ENCODE data around the gene RNASE9. TPM values are rescaled to one million over a fixed set of nuclear protein-coding genes. Genes with fewer than 3 reads are reported as not detected.

Gene RNASE9
- total RNA-seq, 1 donor from 2014 or later: not detected

GRCh38 chr14:20529806-20530205 lies 31.0 kb downstream of the RNASE9 start:
- Mint-ChIP-seq H3K27ac (ENCODE audit: unreplicated experiment) (no peak overlapping the region), H3K4me3 (ENCODE audit: unreplicated experiment) (no peak overlapping the region), H3K36me3 (ENCODE audit: low read depth) (no peaks in the 10 kb centered on the region), H3K27me3 (ENCODE audit: low read depth) (peaks cover 32% of the 10 kb centered on the region), H3K9me3 (ENCODE audit: low read depth) (no peaks in the 10 kb centered on the region), H3K4me1 (ENCODE audit: low read depth) (no peaks in the 10 kb centered on the region)
- no peak for TF ChIP-seq CTCF (IDR thresholded peaks at IDR 0.05)
- DNase-seq (ENCODE audit: low spot score): no peak

DNA sequence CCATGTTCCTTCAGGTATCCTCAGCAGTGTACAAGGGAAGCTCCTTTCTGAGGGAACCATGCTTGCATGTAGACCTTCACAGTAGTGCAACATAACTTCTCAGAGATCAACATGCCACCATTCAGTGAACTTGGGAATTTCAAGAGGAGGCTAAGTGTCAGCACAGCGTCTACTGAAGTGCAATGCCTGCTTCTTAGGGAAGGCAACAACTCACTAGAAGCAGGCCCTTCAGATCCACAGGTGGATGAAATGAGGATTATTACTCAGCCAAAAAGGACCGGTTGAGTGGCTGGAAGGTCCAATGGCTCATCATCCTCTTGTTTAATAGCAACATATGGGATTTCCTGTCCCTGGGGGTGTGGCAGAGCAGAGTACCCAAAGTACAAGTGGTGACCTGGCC lies 36.8 kb downstream of the RNASE9 start:
- Mint-ChIP-seq H3K27ac (ENCODE audit: unreplicated experiment) (no peak overlapping the region), H3K9me3 (ENCODE audit: low read depth) (peaks cover 3% of the 10 kb centered on the region), H3K27me3 (ENCODE audit: low read depth) (peaks cover 24% of the 10 kb centered on the region), H3K36me3 (ENCODE audit: low read depth) (no peaks in the 10 kb centered on the region), H3K4me1 (ENCODE audit: low read depth) (no peaks in the 10 kb centered on the region), H3K4me3 (ENCODE audit: unreplicated experiment) (no peak overlapping the region)
- TF ChIP-seq CTCF (IDR thresholded peaks at IDR 0.05): no peak
- DNase-seq (ENCODE audit: low spot score): no peak

DNA sequence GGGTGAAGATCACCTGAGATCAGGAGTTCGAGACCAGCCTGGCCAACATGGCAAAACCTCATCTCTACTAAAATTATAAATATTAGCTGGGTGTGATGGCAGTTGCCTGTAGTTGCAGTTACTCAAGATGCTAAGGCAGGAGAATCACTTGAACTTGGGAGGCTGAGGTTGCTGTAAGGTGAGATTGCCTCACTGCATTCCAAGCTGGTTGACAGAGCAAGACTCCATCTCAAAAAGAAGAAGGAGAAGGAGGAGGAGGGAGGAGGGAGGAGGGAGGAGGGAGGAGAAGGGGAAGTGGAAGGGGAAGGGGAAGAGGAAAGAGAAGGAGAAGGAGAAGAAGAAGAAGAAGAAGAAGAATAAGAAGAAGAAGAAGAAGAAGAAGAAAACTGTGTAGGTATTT lies 38.5 kb downstream of the RNASE9 start:
- H3K27ac Mint-ChIP-seq (ENCODE audit: unreplicated experiment): no peak overlapping the region
- no peak overlapping the region for H3K4me3 Mint-ChIP-seq (ENCODE audit: unreplicated experiment)

GRCh38 chr14:20516921-20517320 lies 43.9 kb downstream of the RNASE9 start:
- H3K36me3 Mint-ChIP-seq (ENCODE audit: low read depth): no peaks in the 10 kb centered on the region
- H3K9me3 Mint-ChIP-seq (ENCODE audit: low read depth): peaks cover 3% of the 10 kb centered on the region
- H3K4me3 Mint-ChIP-seq (ENCODE audit: unreplicated experiment): no peak overlapping the region
- TF ChIP-seq CTCF (IDR thresholded peaks at IDR 0.05): no peak
- peaks cover 6% of the 10 kb centered on the region for H3K4me1 Mint-ChIP-seq (ENCODE audit: low read depth)
- H3K27me3 Mint-ChIP-seq (ENCODE audit: low read depth): peaks cover 9% of the 10 kb centered on the region
- no peak overlapping the region for H3K27ac Mint-ChIP-seq (ENCODE audit: unreplicated experiment)
- DNase-seq (ENCODE audit: low spot score): no peak

More for the DNA sequence above, 38.5 kb downstream of the RNASE9 start:
- no peak for TF ChIP-seq CTCF (IDR thresholded peaks at IDR 0.05)
- no peak for DNase-seq (ENCODE audit: low spot score)
- Mint-ChIP-seq H3K27me3 (ENCODE audit: low read depth) (peaks cover 16% of the 10 kb centered on the region), H3K36me3 (ENCODE audit: low read depth) (no peaks in the 10 kb centered on the region), H3K9me3 (ENCODE audit: low read depth) (peaks cover 3% of the 10 kb centered on the region), H3K4me1 (ENCODE audit: low read depth) (no peaks in the 10 kb centered on the region)

DNA sequence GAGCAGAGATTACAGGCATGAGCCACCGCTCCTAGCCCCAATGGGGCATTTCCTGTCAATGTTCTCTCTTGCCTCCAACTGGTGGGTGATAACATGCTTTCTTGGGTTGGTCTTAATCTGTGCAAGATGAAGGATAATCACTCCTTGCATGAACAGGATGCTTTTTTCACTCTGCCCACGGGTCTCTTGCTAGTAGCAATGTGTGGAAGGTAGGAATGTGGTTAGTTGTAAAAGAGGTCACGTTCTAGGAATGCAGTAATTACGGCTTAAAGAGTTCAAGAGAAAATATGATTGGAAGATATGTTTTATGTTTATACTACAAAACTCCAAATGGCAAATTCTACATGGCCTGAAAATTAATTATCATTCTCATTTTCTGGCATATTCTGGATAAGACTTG lies 45.0 kb downstream of the RNASE9 start:
- Mint-ChIP-seq H3K4me3 (ENCODE audit: unreplicated experiment) (no peak overlapping the region), H3K9me3 (ENCODE audit: low read depth) (peaks cover 3% of the 10 kb centered on the region), H3K4me1 (ENCODE audit: low read depth) (peaks cover 6% of the 10 kb centered on the region), H3K27me3 (ENCODE audit: low read depth) (peaks cover 9% of the 10 kb centered on the region), H3K27ac (ENCODE audit: unreplicated experiment) (no peak overlapping the region), H3K36me3 (ENCODE audit: low read depth) (no peaks in the 10 kb centered on the region)
- TF ChIP-seq CTCF (IDR thresholded peaks at IDR 0.05): no peak
- DNase-seq (ENCODE audit: low spot score): no peak

Measured in chondrocyte (in vitro differentiated cells).